ENCODE data around the gene WDR4.
"Not testable (repeated sequence)": the region's sequence is repeated elsewhere in the genome, so short reads cannot be mapped to it uniquely, and the experiment has no call there.

The WDR4 gene

DNA sequence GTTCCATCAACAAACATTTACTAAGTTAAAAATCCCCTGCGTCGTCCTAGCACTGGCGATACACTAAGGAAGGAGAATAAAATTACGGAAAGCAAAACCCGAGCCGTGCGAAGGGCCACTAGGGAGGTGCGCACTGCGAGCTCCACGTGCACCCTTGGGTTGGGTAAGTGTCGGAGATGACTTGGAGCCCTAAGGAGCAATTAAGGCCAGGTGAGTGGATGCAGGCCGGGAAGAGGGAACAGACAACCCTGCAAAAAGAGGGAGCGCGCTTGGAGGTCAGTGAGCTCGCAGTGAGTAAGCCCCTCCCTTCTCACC, 704 bp downstream of the WDR4 start:
- in situ Hi-C loops (cut with HindIII; ENCODE audit: low sequenced_read_pairs): no loop called here
- peak overlapping the region; percentile 58 for H3K4me3 ChIP-seq (ENCODE audit: low read depth, low read length)

DNA sequence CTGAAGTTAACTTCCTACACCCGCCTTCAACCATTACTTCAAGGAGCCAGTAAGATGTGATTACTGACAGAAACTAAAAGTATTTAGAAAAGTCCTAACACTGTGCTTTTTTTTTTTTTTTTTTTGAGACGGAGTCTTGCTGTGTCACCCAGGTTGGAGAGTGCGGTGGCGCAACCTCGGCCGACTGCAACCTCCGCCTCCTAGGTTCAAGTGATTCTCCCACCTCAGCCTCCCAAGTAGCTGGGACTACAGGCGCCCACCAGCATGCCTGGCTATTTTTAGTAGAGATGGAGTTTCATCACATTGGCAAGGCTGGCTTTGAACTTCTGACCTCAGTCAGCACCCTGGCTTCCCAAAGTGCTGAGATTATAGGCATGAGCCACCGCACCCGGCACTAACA, 3.5 kb downstream of the WDR4 start:
- in situ Hi-C loops (cut with HindIII; ENCODE audit: low sequenced_read_pairs); H3K4me3 ChIP-seq (ENCODE audit: low read depth, low read length); DNase-seq (ENCODE audit: low read depth): not testable (repeated sequence)

More for the DNA sequence above, 704 bp downstream of the WDR4 start:
- TF ChIP-seq, protein P1, sequence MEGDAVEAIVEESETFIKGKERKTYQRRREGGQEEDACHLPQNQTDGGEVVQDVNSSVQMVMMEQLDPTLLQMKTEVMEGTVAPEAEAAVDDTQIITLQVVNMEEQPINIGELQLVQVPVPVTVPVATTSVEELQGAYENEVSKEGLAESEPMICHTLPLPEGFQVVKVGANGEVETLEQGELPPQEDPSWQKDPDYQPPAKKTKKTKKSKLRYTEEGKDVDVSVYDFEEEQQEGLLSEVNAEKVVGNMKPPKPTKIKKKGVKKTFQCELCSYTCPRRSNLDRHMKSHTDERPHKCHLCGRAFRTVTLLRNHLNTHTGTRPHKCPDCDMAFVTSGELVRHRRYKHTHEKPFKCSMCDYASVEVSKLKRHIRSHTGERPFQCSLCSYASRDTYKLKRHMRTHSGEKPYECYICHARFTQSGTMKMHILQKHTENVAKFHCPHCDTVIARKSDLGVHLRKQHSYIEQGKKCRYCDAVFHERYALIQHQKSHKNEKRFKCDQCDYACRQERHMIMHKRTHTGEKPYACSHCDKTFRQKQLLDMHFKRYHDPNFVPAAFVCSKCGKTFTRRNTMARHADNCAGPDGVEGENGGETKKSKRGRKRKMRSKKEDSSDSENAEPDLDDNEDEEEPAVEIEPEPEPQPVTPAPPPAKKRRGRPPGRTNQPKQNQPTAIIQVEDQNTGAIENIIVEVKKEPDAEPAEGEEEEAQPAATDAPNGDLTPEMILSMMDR (IDR thresholded peaks at IDR 0.05; ENCODE audit: low read depth, low read length, missing control alignments): no peak
- no peak for DNase-seq (ENCODE audit: low read depth)

DNA sequence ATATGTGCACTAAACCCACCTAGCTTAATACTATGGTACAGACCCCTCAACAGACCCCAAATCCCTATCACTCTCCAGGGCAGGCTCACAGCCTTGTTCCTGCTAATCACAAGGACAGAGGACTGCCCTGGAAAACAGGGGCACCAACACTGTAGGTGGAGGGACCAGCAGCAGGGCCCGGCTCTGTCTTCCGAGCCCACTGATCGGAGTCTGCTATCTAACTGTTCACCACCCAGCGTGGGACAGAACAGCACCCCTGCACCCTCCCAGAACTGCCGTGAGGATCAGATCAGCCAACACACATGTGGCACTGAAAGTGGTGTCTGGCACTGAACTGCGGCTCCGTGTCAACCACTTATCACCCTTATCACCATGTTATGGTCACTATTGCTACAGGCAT, 6.2 kb downstream of the WDR4 start:
- DNase-seq (ENCODE audit: low read depth): no peak
- no peak overlapping the region for H3K4me3 ChIP-seq (ENCODE audit: low read depth, low read length)
- in situ Hi-C loops (cut with HindIII; ENCODE audit: low sequenced_read_pairs): no loop called here
- TF ChIP-seq, protein P1 (IDR thresholded peaks at IDR 0.05; ENCODE audit: low read depth, low read length, missing control alignments): no peak

DNA sequence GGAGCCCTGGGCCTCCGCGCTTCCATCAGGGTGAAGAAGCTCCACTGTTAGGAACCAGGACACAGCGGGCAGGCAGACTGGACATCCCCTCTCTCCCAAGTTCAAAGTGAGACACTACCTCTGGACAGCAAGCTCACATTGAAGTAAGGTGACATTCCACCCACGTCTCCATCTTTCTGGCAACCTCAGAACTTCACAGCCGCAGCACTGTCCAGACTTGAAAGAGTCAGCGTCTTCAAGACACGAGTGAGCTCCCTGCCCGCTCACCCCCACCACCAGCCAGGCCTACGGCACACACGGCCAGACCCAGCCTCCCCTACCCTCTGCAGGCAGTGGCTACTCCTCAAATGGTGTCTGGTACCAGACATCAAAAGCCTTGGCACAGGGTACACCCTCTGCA, 11.1 kb downstream of the WDR4 start:
- in situ Hi-C loops (cut with HindIII; ENCODE audit: low sequenced_read_pairs): no loop called here
- TF ChIP-seq, protein P1 (IDR thresholded peaks at IDR 0.05; ENCODE audit: low read depth, low read length, missing control alignments): no peak
- H3K4me3 ChIP-seq (ENCODE audit: low read depth, low read length): no peak overlapping the region
- no peak for DNase-seq (ENCODE audit: low read depth)

DNA sequence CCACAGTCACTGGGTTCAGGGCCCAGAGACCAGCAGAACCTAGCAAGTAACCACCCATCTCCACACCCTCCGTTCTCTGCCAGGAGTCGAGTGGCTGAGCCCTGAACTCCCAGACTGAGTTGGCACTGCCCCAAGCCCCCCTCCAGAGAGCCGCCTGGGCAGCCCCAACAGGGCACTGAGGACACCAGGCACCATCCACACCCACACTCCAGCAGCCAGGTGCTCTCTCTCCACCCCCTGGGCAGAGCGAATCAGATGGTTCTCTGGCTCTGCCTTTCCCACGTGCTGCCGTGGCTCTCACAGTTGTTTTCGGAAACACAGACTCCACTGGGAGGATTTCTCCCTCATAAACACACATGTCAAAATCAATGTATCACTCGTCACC, 13.6 kb downstream of the WDR4 start:
- H3K4me3 ChIP-seq (ENCODE audit: low read depth, low read length): no peak overlapping the region
- in situ Hi-C loops (cut with HindIII; ENCODE audit: low sequenced_read_pairs): no loop called here
- DNase-seq (ENCODE audit: low read depth): no peak
- TF ChIP-seq, protein P1 (IDR thresholded peaks at IDR 0.05; ENCODE audit: low read depth, low read length, missing control alignments): no peak

DNA sequence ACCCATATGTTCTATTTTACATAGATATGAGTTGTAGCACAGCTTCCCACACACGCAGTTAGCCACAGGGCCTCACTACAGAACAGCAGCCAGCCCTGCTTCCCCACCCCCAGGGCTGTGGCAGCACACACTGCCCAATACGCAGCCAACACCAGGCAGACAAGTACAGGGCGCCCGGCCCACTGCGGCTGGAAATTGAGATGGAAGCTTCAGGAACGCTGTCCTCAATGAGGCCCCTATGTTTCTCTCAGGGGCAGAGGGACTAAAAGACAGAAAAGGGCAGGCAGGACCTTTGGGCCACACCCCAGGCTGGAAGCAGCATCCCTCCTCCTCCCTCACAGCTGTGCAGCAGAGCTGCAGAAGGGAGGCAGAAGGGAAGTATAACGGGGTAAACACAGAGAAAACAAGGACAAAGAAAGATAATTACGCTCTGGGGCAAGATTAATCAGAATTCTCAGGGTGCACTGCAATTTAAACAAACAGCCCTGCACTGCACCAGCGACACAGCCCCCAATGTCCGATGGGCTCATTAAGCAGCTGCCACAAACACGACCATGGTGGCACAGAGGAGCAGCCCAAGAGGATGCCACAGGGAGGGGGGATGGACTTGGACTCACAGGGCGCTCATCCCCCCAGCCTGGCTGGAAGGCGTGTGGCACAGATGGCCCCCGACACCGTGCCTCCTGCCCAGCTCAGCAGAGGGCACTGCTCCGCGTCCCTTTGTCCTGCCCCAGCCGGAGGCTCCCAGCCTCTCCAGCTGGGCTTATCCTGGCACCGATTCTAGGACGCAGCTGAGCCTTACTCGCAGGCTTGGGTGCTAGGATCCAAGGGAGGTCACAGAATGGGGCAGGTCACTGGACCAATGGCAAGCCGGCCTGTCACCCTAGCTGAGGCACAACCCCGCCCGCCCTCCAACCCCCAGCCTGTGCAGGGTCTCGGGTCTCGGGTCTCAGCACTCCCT, 14.2 kb downstream of the WDR4 start:
- no peak overlapping the region for H3K4me3 ChIP-seq (ENCODE audit: low read depth, low read length)
- no peak for DNase-seq (ENCODE audit: low read depth)
- in situ Hi-C loops (cut with HindIII; ENCODE audit: low sequenced_read_pairs): no loop called here
- TF ChIP-seq, protein P1 (IDR thresholded peaks at IDR 0.05; ENCODE audit: low read depth, low read length, missing control alignments): no peak

DNA sequence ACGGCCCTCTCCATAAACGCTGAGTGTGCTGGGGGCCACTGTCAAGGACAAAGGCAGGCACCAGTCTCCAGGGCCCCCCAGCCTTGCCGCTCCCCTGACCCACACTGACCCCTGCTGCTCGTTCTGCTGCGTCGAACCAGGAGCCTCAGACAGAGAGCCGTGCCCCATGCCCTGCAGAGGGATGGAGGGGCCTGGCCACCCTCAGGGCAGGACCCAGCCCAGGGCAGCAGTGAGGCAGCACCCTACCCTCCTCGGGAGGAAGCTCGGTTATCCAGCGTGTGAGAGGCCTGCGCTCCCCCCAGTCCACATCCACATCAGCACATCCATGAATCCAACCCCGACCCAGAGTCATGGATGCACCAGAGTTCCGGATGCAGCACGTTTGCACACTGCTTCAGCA, 15.1 kb downstream of the WDR4 start:
- DNase-seq (ENCODE audit: low read depth): no peak
- H3K4me3 ChIP-seq (ENCODE audit: low read depth, low read length): no peak overlapping the region
- in situ Hi-C loops (cut with HindIII; ENCODE audit: low sequenced_read_pairs): no loop called here
- TF ChIP-seq, protein P1 (IDR thresholded peaks at IDR 0.05; ENCODE audit: low read depth, low read length, missing control alignments): no peak
